Neuron (in vitro differentiated cells): Measurements from ENCODE around the gene OS9.

Experiments
- H2AFZ ChIP-seq: one replicate; pipeline ENCODE4 v1.6.1; 2013; ENCODE audit warnings: low read depth, mild to moderate bottlenecking, inconsistent platforms, low read length, moderate library complexity
- H3K27me3 ChIP-seq: one replicate; pipeline ENCODE4 v1.6.1; 2013; ENCODE audit warnings: low read length; ENCODE audit not compliant: insufficient read depth
- H3K36me3 ChIP-seq: one replicate; pipeline ENCODE4 v1.6.1; 2013; ENCODE audit warnings: low read length; ENCODE audit not compliant: insufficient read depth
- H3K4me1 ChIP-seq: one replicate; pipeline ENCODE4 v1.6.1; 2013; ENCODE audit warnings: low read length; ENCODE audit not compliant: insufficient read depth
- H3K4me3 ChIP-seq: 2 replicates; pipeline ENCODE4 v1.5.1; 2013; ENCODE audit warnings: mild to moderate bottlenecking, low read length, moderate library complexity
- H3K9me3 ChIP-seq: one replicate; pipeline ENCODE4 v1.6.1; 2013; ENCODE audit warnings: low read length

Gene OS9

DNA sequence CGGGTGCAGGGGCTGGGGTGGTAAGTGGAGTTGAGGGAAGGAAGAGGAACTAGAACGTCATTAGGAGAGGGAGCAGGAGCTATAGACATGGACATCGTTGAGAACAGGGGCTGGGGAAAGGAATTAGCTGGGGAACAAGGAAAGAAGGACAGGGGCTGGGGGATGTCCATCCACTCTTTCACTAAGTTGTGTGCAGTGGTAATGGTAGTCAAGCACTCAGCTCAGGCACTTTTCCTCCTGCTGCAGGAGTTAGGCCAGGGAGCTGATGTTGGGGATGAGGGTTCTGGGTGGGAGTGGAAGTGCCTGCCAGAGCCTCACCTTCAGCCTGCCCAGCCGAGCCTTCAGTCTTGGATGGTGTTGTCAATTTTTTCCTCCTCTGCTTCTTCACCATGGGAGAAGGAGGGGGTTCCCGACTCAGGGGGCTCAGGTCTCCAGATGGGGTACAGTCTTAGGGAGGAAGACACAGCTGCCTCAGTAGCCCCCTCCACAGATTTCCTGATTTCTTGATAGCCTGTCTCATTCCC is 35.5 kb downstream of the OS9 start:
- Histone ChIP-seq H3K4me3 (no peak overlapping the region), H2AFZ (no peak overlapping the region), H3K27me3 (no peaks in the 10 kb centered on the region), H3K9me3 (peaks cover 3% of the 10 kb centered on the region), H3K36me3 (peaks cover 22% of the 10 kb centered on the region), H3K4me1 (no peaks in the 10 kb centered on the region)

DNA sequence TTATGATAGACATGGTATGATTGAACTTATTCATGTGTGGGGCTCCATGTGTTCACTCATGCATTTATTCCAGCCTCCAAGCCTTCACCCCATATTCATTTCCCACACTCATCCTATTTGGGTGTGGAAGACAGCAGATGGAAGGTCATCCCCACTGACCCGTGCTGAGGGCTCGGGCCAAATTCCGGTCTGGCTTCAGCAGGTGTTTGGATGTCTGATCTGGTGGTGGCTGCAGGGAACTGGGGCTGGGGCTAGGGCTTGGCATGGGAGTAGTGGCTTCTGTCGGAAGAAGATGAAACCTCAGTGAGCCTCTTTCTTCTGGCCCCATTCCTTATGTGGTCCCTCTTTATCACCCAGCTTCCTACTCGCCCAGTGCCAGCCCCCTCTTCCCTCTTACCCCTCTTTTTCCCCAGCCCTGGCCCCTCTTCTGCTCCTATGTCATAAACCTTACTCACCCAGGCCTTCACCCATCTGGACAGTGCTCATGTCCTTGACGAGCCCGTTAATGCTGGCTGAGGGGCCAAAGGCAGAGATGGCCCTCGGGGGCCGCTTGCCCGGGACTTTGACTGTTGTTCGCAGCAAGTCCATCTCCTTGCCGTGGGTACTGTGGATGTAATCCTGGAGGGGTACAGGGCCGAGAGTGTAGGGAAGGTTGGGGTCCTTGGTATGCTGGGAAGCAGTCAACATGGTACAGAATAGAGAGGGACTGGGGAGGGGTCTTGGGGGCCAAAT is 36.6 kb downstream of the OS9 start:
- Histone ChIP-seq H3K27me3 (no peaks in the 10 kb centered on the region), H3K4me3 (no peak overlapping the region), H3K9me3 (peaks cover 3% of the 10 kb centered on the region), H3K36me3 (peaks cover 22% of the 10 kb centered on the region), H2AFZ (no peak overlapping the region), H3K4me1 (peaks cover 9% of the 10 kb centered on the region)

DNA sequence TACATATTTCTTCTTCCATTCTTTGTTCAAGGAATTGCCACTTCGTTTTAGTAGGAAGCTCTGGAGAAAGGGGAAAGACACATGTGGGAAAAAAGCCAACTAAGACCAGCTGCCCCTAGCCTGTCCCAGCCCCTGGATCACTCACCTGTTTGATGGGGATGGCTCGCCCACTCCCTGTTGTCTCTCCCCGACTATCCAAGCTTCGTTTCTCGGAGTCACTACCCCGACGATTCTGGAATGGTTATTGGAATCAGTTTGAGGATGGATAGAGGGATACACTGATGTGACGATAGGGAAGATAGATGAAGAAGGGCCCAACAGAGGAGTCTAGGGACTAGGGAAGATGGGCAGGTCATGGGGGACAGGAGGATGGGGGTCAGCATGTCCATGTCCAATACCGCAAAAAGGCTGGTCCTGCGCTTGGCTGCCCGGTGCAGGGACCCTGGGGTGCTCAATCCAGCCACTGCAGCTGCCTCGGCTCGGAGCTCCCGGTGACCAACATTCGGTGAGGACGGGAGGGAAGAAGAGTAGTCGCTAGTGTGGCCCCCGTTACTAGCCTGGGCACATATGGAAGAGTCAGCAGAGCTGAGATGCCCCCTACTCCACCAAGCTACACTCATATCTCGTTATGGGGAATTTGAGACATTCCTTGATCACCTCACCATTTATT is 37.6 kb downstream of the OS9 start:
- Histone ChIP-seq H3K36me3 (peaks cover 17% of the 10 kb centered on the region), H3K27me3 (no peaks in the 10 kb centered on the region), H3K4me1 (peaks cover 19% of the 10 kb centered on the region), H3K4me3 (no peak overlapping the region), H2AFZ (no peak overlapping the region), H3K9me3 (no peaks in the 10 kb centered on the region)

DNA sequence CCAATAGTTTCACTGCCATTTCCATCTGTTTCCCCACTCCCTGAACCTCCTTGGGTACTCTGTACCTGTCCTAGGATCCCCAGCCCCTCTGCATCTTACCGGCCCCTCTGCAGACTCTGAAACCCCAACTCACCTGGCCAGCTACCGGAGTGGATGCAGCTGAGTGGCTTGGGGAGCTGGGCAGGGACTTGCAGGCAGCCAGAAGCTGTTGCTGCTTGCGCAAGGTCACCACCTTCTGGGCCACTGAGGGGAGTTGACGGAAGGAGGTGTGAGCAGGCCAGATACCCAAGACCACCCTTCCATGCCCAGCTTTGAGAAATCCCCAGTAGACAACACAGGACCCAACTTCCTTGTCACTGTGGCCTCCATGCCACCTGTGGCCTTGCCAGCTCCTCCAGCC is 38.3 kb downstream of the OS9 start:
- no peaks in the 10 kb centered on the region for H3K9me3 ChIP-seq
- no peak overlapping the region for H2AFZ ChIP-seq
- H3K36me3 ChIP-seq = peaks cover 13% of the 10 kb centered on the region
- H3K27me3 ChIP-seq = no peaks in the 10 kb centered on the region
- H3K4me3 ChIP-seq = no peak overlapping the region
- H3K4me1 ChIP-seq = peaks cover 25% of the 10 kb centered on the region

DNA sequence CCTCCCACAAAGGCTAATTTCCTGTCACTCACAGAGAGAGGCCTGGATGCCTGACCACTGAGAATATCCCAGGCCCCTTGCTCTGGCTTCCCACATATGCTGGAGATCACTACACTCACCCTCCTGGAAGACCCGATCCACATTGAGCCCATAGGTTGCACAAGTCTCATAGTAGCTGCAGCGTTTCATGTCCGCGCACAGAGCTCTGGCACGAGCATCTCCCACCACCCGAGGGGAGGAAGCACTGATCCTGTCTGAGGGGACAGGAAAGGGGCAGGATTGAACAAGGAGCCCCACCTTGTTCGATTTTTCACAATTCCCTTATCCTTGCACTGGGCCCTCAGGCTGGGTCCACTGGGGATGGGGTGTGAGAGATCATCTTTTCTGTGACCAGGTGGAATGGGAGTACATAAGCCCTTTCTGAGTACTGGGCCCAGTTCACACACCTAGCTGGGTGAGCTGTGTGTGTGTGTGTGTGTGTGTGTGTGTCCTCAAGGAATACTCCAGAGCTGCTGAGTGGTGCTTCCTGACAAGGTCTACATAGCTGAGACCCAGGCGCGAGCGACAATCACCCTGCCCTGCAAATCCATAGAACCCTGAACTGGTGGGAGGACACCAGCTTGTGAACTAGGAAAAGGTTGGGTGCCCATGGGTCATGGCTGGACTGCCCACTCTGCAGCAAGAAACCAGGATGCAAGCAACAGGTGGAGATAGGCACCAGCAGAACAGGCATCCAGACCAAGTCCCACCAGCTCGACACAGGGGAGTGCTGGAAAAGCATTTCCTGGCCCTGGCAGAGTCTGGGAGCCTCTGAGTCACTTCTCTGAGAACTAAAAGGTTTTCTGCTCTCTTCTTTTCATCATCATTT is 39.0 kb downstream of the OS9 start:
- Histone ChIP-seq H3K27me3 (no peaks in the 10 kb centered on the region), H3K36me3 (peaks cover 13% of the 10 kb centered on the region), H2AFZ (no peak overlapping the region), H3K4me3 (no peak overlapping the region), H3K9me3 (no peaks in the 10 kb centered on the region), H3K4me1 (peaks cover 27% of the 10 kb centered on the region)

DNA sequence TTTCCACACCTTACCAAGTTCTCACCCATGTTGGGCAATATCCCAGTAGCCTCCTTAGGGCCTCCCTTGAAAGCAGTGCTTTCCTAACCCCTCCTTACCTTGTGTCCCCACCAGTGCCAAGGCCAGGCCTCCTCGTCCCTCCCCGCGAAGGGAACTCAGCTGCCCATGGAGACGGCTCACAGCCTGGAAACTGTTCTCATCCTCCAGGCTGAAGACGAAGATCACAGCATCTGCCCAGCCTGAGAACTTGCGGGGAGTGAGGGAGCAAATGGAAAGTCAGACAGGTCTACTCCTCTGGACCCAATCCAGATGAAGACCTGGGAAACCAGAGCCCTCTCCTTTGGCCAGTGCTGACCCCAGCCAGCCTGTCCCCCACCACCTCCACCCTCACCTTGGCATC is 40.0 kb downstream of the OS9 start:
- no peak overlapping the region for H2AFZ ChIP-seq
- H3K9me3 ChIP-seq = no peaks in the 10 kb centered on the region
- peaks cover 28% of the 10 kb centered on the region for H3K4me1 ChIP-seq
- peaks cover 13% of the 10 kb centered on the region for H3K36me3 ChIP-seq
- H3K4me3 ChIP-seq = no peak overlapping the region
- no peaks in the 10 kb centered on the region for H3K27me3 ChIP-seq

DNA sequence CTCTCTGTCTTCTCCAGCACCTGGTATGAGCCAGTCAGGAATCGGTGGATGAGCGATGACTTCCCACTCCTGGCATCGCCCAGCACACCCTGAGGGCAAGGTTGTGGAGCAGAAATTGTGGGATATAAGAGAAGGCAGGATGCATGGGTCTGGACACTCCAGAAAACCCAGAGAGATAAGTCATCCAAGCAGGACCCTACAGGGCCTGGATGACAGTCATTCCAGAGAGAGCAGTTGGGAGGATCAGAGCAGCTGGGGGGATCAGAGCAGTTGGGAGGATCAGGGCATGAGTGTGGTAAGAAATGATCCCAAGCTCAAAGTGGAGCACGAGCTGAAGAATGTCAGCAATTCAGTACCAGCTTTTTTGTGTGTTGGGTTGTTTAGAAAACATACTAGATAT is 40.7 kb downstream of the OS9 start:
- Histone ChIP-seq H3K27me3 (no peaks in the 10 kb centered on the region), H3K4me3 (no peak overlapping the region), H3K36me3 (peaks cover 9% of the 10 kb centered on the region), H3K9me3 (no peaks in the 10 kb centered on the region), H2AFZ (no peak overlapping the region), H3K4me1 (peaks cover 34% of the 10 kb centered on the region)

DNA sequence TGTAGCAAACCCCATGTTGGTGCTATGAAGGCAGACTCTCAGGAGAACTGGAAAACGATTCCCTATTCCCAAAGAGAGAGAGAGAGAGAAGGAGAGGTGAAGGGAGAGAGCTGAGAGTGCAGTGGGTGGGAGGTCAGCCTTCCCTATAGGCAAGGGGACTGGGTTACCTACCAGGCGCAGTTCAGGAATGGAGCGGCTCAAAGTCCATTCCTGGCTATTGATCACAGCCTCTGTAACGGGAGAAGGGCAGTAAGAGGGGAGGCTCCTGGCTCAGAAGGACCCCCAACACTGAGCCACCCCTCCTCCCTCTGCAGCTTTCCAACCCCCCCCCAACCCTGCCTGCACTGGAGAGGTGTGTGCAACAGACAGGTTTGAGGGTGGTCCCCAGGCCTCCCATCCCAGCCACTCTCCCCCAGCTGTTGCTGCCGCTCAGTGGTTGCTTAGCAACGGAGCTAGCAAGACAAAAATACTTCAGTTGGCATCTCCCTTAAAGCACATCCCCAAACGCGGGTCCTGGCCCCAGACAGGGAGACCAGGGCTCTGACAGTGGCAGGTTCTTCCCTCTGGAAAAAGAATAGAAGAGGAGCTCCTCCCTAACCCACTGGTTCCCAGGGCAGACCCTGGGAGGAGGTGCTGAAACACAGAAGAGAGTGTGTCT is 41.4 kb downstream of the OS9 start:
- Histone ChIP-seq H3K27me3 (no peaks in the 10 kb centered on the region), H3K9me3 (no peaks in the 10 kb centered on the region), H3K4me3 (peak overlapping the region; percentile 16), H3K36me3 (peaks cover 6% of the 10 kb centered on the region), H2AFZ (peak overlapping the region; percentile 14), H3K4me1 (peaks cover 38% of the 10 kb centered on the region)

DNA sequence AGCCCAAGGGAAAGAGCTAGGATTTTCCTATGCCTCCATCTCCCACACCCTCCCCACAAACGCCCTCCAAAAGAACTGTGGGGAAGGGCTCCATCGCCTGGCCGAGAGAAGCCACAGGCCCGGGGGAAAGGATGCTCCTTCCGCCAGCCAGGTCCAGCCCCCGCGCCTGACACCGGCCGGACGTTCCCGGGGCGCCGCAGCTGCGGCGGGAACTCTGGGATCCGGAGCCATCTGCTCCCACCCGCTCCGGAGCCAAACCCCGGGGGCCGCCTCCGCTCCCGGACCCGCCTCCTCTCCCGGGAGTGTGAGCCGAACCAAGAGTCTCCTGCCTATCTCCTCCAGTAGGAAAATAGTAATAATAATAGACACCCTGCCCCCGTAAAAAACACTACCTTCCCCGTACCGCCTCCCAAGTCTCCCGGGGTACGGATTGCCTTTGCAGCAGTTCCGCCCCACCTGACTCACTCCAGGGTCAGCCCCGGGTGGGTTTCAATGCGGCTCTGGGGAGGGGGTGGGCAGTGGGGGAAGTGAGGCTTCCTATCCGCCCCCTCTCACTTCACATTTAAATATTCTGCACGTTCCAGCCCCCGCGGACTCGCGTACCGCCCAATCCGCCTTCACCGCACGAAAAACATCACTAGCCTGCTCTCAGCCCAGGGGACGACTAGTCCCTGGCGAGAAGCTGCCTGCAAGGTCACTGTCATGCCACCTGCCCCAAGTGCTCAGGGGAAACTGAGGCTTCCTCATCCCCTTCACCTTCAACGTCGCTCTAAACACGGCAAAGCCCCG is 42.2 kb downstream of the OS9 start:
- Histone ChIP-seq H3K4me3 (peak overlapping the region; percentile 16), H2AFZ (peak overlapping the region; percentile 14), H3K27me3 (no peaks in the 10 kb centered on the region), H3K4me1 (peaks cover 41% of the 10 kb centered on the region), H3K36me3 (peaks cover 3% of the 10 kb centered on the region), H3K9me3 (no peaks in the 10 kb centered on the region)

DNA sequence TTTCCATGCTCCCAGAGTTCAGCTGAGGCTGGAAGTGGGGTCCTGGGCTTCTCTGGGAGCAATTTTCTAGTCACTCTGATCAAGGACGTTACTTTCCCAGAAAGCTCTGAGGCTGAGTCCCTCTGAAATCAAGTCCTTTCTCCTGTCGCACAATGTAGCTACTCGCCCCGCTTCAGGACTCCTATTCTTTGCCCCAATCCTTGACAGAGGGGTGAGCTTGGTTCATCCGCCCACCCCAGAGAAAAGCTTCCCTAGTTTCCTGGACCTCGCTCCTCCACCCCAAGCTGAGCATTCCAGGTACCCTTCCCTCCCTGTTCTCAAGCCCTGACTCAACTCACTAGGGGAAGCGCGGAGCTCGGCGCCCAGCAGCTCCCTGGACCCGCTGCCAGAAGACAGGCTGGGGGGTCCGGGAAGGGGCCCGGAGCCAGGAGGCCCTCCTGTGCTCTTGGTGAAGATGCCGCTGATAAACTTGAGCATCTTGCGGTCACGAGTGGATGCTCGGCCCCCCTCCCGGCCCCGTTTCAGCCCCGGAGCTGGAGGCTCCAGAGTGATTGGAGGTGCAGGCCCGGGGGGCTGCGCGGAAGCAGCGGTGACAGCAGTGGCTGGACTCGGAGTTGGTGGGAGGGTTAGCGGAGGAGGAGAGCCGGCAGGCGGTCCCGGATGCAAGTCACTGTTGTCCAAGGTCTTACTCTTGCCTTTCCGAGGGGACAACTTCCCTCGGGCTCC is 43.0 kb downstream of the OS9 start:
- no peaks in the 10 kb centered on the region for H3K27me3 ChIP-seq
- H3K36me3 ChIP-seq = no peaks in the 10 kb centered on the region
- H3K4me3 ChIP-seq = peak overlapping the region; percentile 16
- H3K4me1 ChIP-seq = peaks cover 45% of the 10 kb centered on the region
- no peaks in the 10 kb centered on the region for H3K9me3 ChIP-seq
- H2AFZ ChIP-seq = no peak overlapping the region

DNA sequence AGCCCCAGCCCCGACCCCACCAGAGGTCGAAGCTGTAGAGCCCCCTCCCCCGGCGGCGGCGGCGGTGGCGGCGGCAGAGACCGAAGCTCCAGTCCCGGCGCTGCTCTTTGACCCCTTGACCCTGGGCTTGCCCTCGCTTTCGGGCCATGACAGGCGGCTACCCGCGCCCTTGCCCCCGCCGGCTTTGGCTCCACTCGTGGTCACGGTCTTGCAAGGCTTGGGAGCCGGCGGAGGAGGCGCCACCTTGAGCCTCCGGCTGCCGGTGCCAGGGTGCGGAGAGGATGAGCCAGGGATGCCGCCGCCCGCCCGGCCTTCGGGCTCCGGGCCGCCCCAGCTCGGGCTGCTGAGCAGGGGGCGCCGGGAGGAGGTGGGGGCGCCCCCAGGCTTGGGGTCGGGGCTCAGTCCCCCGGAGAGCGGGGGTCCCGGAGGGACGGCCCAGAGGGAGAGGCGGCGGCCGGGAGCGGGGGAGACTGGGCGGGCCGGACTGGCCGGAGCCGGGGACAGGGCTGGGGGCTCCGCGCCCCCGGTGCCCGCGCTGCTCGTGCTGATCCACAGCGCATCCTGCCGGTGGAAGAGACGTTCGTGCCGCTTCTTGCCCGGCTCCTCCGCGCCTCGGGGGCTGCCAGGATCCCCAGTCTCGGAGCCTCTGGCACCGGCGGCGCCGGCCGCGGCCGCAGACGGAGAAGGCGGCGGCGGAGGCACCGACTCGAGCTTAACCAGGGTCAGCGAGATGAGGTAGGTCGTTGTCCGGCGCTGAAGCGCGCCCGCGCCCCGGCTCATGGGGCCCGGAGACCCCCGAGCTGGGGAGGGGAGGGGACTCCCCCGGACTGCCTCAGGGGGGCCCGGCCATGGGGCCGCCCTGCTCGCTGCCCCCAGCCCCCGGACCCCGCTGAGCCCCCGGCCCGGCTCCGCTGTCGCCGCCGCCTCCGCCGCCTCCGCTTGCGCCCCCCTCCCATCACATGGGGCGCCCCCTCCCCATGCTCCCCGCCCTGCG is 43.8 kb downstream of the OS9 start:
- Histone ChIP-seq H3K4me1 (peaks cover 45% of the 10 kb centered on the region), H3K9me3 (no peaks in the 10 kb centered on the region), H3K36me3 (no peaks in the 10 kb centered on the region), H3K4me3 (peak overlapping the region; percentile 61), H3K27me3 (no peaks in the 10 kb centered on the region), H2AFZ (peak overlapping the region; percentile 18)
